GM12878 (cell line): ENCODE measurements around the gene AP3D1. TPM values are rescaled to one million over a fixed set of nuclear protein-coding genes. Genes with fewer than 3 reads are reported as not detected.
A peak's percentile ranks its signal among the peaks of the same experiment; 100 is the strongest.

Source experiments
- ATAC-seq: fragments of 200-7000 bp; cut with Tn5 transposase; 3 replicates; pipeline ENCODE4 v1.9.1; 2020; ENCODE audit warnings: mild to moderate bottlenecking, moderate library complexity
- BruUV-seq: library from RNA; stranded (reverse); fragments of 400-500 nt; replicated peaks from 2 replicates; lab custom pipeline; 2021; lab: Mats Ljungman, UMichigan
- CTCF ChIA-PET: fragments of 300-600 bp; sonication (Branson Sonifier 250); formaldehyde crosslinking; extraction: SDS; loops from one replicate; lab custom pipeline; 2021; ENCODE audit warnings: inconsistent platforms; lab: Yijun Ruan, JAX
- POLR2A ChIA-PET: fragments of 350-600 bp; formaldehyde crosslinking; extraction: SDS; loops from one replicate; lab custom pipeline; 2021; ENCODE audit warnings: inconsistent platforms; lab: Charles Lee
- RAD21 ChIA-PET: fragments of 300-600 bp; sonication (Branson Sonifier 250); formaldehyde crosslinking; loops from one replicate; lab custom pipeline; 2023; ENCODE audit warnings: antibody characterized with exemption; ENCODE audit not compliant: unreplicated experiment; lab: Charles Lee
- SMC1A ChIA-PET: fragments of 300-600 bp; sonication (Branson Sonifier 250); formaldehyde crosslinking; loops from one replicate; lab custom pipeline; 2023; ENCODE audit not compliant: unreplicated experiment, uncharacterized antibody; lab: Charles Lee
- DNase-seq: peaks from one replicate; pipeline ENCODE4 v3.0.0-alpha.2; 2011; ENCODE audit warnings: low read depth, low spot score
- FAIRE-seq: peaks from 3 replicates; lab custom pipeline; 2011; peaks lifted over from hg19 to GRCh38; lab: Jason Lieb, UNC
- H2AFZ ChIP-seq: 2 replicates; pipeline ENCODE4 v1.6.0; 2011; ENCODE audit warnings: low read depth, low read length, control low read depth; ENCODE audit not compliant: control insufficient read depth
- H3K27ac ChIP-seq: 2 replicates; pipeline ENCODE4 v1.5.1; 2011; ENCODE audit warnings: control low read depth; ENCODE audit not compliant: control insufficient read depth, insufficient read depth
- H3K27me3 ChIP-seq, 2 experiments: replicated peaks in 1 of 2; 2 replicates each; pipeline versions ENCODE4 v1.6.0 to v1.6.1; 2011; ENCODE audit warnings: low read length in 1 of 2; ENCODE audit not compliant: control insufficient read depth in 2 of 2, insufficient read depth in 2 of 2
- H3K36me3 ChIP-seq, 2 experiments: 2 replicates each; pipeline ENCODE4 v1.5.1; 2011; ENCODE audit warnings: low read length in 1 of 2; ENCODE audit not compliant: control insufficient read depth in 2 of 2, insufficient read depth in 2 of 2
- H3K4me1 ChIP-seq: 2 replicates; pipeline ENCODE4 v1.6.1; 2011; ENCODE audit warnings: mild to moderate bottlenecking, low read length, moderate library complexity, mixed read lengths; ENCODE audit not compliant: control insufficient read depth, insufficient read depth
- H3K4me2 ChIP-seq: 2 replicates; pipeline ENCODE4 v1.6.0; 2011; ENCODE audit warnings: control low read depth; ENCODE audit not compliant: control insufficient read depth, insufficient read depth
- H3K4me3 ChIP-seq: fragments of 200-600 bp; sonication (generic); 2 replicates; pipeline ENCODE4 v1.5.1; 2016
- H3K79me2 ChIP-seq: 2 replicates; pipeline ENCODE4 v1.6.0; 2011; ENCODE audit warnings: low read length; ENCODE audit not compliant: control insufficient read depth, insufficient read depth
- H3K9ac ChIP-seq: 2 replicates; pipeline ENCODE4 v1.8.0; 2011; ENCODE audit warnings: low read length, control low read depth, mixed read lengths; ENCODE audit not compliant: control insufficient read depth, insufficient read depth
- H3K9me3 ChIP-seq: replicated peaks from 3 replicates; pipeline ENCODE4 v1.5.1; 2011; ENCODE audit warnings: mild to moderate bottlenecking, low read length; ENCODE audit not compliant: control insufficient read depth, insufficient read depth
- H4K20me1 ChIP-seq: 2 replicates; pipeline ENCODE4 v1.6.0; 2011; ENCODE audit not compliant: control insufficient read depth, insufficient read depth
- ATF7 ChIP-seq: fragments of 450-650 bp; IDR thresholded peaks from 2 replicates; pipeline ENCODE4 v1.6.1; 2016; ENCODE audit warnings: low read depth, mild to moderate bottlenecking
- BACH1 ChIP-seq: fragments of 450-650 bp; IDR thresholded peaks from 2 replicates; pipeline ENCODE4 v1.6.1; 2017; ENCODE audit warnings: mild to moderate bottlenecking, borderline replicate concordance
- E2F8 ChIP-seq: fragments of 450-650 bp; IDR thresholded peaks from 2 replicates; pipeline ENCODE4 v1.6.1; 2018; ENCODE audit warnings: mild to moderate bottlenecking, low read depth, moderate library complexity; ENCODE audit not compliant: partially characterized antibody
- EGR1 ChIP-seq, 2 experiments: IDR thresholded peaks; 1 replicate in 1 of 2; 2 replicates in 1 of 2; pipeline ENCODE4 v1.6.1; 2011 to 2012; ENCODE audit warnings: low read depth in 2 of 2, low read length in 2 of 2, borderline replicate concordance in 1 of 2, mild to moderate bottlenecking in 1 of 2, moderate library complexity in 1 of 2
- MEF2A ChIP-seq: IDR thresholded peaks from 2 replicates; pipeline ENCODE4 v1.6.1; 2011; ENCODE audit warnings: low read depth, mild to moderate bottlenecking, low read length, moderate library complexity; ENCODE audit not compliant: insufficient read depth
- NFYA ChIP-seq: IDR thresholded peaks from 2 replicates; pipeline ENCODE4 v1.6.1; 2011; ENCODE audit warnings: low read depth, mild to moderate bottlenecking, low read length, improper control_type of control experiment, borderline replicate concordance
- NFYB ChIP-seq: IDR thresholded peaks from 2 replicates; pipeline ENCODE4 v1.6.1; 2011; ENCODE audit warnings: low read depth, mild to moderate bottlenecking, low read length, improper control_type of control experiment, moderate library complexity; ENCODE audit not compliant: insufficient read depth
- NR2F1 ChIP-seq: fragments of 450-650 bp; conservative IDR thresholded peaks from 2 replicates; pipeline ENCODE4 v1.6.1; 2017; ENCODE audit warnings: mild to moderate bottlenecking
- PAX5 ChIP-seq: IDR thresholded peaks from 2 replicates; pipeline ENCODE4 v1.6.1; 2011; ENCODE audit warnings: low read depth, low read length, borderline replicate concordance
- POU2F2 ChIP-seq: IDR thresholded peaks from 3 replicates; pipeline ENCODE4 v1.6.1; 2011; ENCODE audit warnings: low read depth, mild to moderate bottlenecking, low read length, borderline replicate concordance
- RAD51 ChIP-seq: fragments of 450-650 bp; IDR thresholded peaks from 2 replicates; pipeline ENCODE4 v1.6.1; 2016; ENCODE audit warnings: moderate library complexity, mild to moderate bottlenecking, inconsistent platforms
- RELB ChIP-seq: fragments of 450-650 bp; IDR thresholded peaks from 2 replicates; pipeline ENCODE4 v1.6.1; 2017; ENCODE audit warnings: low read depth, mild to moderate bottlenecking, moderate library complexity
- YY1 ChIP-seq: IDR thresholded peaks from 2 replicates; pipeline ENCODE4 v1.6.1; 2011; ENCODE audit warnings: low read depth, mild to moderate bottlenecking, low read length
- ZBED1 ChIP-seq: IDR thresholded peaks from 2 replicates; pipeline ENCODE4 v1.6.1; 2016; ENCODE audit warnings: borderline replicate concordance
- ZBTB33 ChIP-seq: fragments of 450-650 bp; IDR thresholded peaks from 2 replicates; pipeline ENCODE4 v1.6.1; 2017; ENCODE audit warnings: mild to moderate bottlenecking
- ZNF207 ChIP-seq: fragments of 450-650 bp; IDR thresholded peaks from 2 replicates; pipeline ENCODE4 v1.6.1; 2014; ENCODE audit warnings: antibody characterized with exemption, mild to moderate bottlenecking, borderline replicate concordance
- ZNF622 ChIP-seq: fragments of 450-650 bp; IDR thresholded peaks from 2 replicates; pipeline ENCODE4 v1.6.1; 2017; ENCODE audit warnings: mild to moderate bottlenecking, inconsistent platforms
- WGBS: methylation state at CpG from one replicate; pipeline ENCODE4 v1.1.6; 2016; ENCODE audit warnings: low lambda C conversion rate; ENCODE audit not compliant: insufficient replicate concordance, insufficient coverage; ENCODE audit errors: missing lambda C conversion rate; 5-methylcytosine and 5-hydroxymethylcytosine counted together
- in situ Hi-C: fragments of 300-500 bp; cut with MboI; formaldehyde crosslinking; loops from 9 replicates; pipeline ENCODE4 v1.14.3; 2018; ENCODE audit warnings: mixed read lengths
- intact Hi-C: fragments of 100-400 bp; cut with micrococcal nuclease; formaldehyde crosslinking; loops from one replicate; pipeline ENCODE4 v1.14.2; 2022; ENCODE audit not compliant: unreplicated experiment
- polyA plus RNA-seq, 11 experiments: library from polyadenylated mRNA; depleted of rRNA in 4 of 11; unstranded in 6 of 11; stranded (reverse) in 5 of 11; fragments of >200 nt; fragmentation: Nextera tagmentation in 4 of 11; fragmentation: Illumina TruSeq in 1 of 11; extraction: Ambion mirVana in 4 of 11; extraction: Trizol in 1 of 11; gene quantifications; 1 replicate in 1 of 11; 2 replicates in 10 of 11; pipeline versions ENCODE4 v1.2.1 to v1.2.3, GENCODE V29; 2011 to 2016; ENCODE audit warnings: inconsistent platforms in 2 of 11, missing spikeins in 2 of 11, low read depth in 1 of 11
- total RNA-seq, 4 experiments: library from RNA; depleted of rRNA in 3 of 4; stranded (reverse); fragments of >200 nt in 3 of 4; fragmentation: Illumina TruSeq in 1 of 4; extraction: Trizol in 1 of 4; gene quantifications; 2 replicates each; pipeline versions ENCODE4 v1.2.1 to v1.2.3, GENCODE V29; 2013 to 2021

AP3D1 gene
- total and polyA plus RNA-seq, 10 of the 15 experiments (the other 5 are each of a cell fraction or from before 2014, with no cell fraction given) = 1.5 to 108 (median 59.1) TPM

GRCh38 chr19:2167896-2168618, 16.7 kb upstream of the AP3D1 start:
- RAD21 ChIA-PET = interaction anchor here (1.3 to 3.0 kb wide), 13 partner anchors 12 to 394 kb away, joined by 3 to 22 read pairs (median 4); partner anchors contain the start of genes AP3D1 and GADD45B
- Histone ChIP-seq H3K79me2 (peaks cover 93% of the 10 kb centered on the region), H3K9ac (peak overlapping the region; percentile 77), H3K27ac (peak overlapping the region; percentile 74), H3K4me1 (peaks cover 49% of the 10 kb centered on the region), H3K4me3 (peak overlapping the region; percentile 92), H3K36me3 (peaks cover 0 to 2% of the 10 kb centered on the region in 2 experiments; a peak in 2 of 4 replicates), H3K4me2 (peak overlapping the region; percentile 94), H2AFZ (no peak overlapping the region), H3K9me3 (no peaks in the 10 kb centered on the region), H3K27me3 (no peaks in the 10 kb centered on the region), H4K20me1 (no peaks in the 10 kb centered on the region)
- DNase-seq (peak; percentile 87), ATAC-seq (peak; percentile 50), FAIRE-seq (peak; percentile 88)
- SMC1A ChIA-PET = interaction anchor here (0.6 to 6.5 kb wide), 6 partner anchors 9 to 224 kb away, joined by 3 to 41 read pairs (median 4); no protein-coding TSS in a partner anchor
- CTCF ChIA-PET = interaction anchor here (1.1 kb wide), 1 partner anchor 10 kb away, joined by 3 read pairs; no protein-coding TSS in a partner anchor
- intact Hi-C loops = loop anchor here (5.0 to 10.0 kb wide), 3 partner anchors 81 to 457 kb away; no protein-coding TSS in a partner anchor
- in situ Hi-C loops = no loop called here
- WGBS = under 1% methylated on average over 16 of the region's 16 CpGs
- BruUV-seq = TSS peak; percentile 91
- POLR2A ChIA-PET = interaction anchor here (0.5 to 3.4 kb wide), 13 partner anchors 14 to 958 kb away, joined by 3 to 16 read pairs (median 4); partner anchors contain the start of gene LSM7
- TF ChIP-seq POU2F2 (peak; percentile 40; the same call in 1 of the 3 replicates), NFYA (no peak), EGR1 (IDR thresholded peaks at IDR 0.05; ENCODE audit: borderline replicate concordance in 1 of 2, low read depth in 2 of 2, low read length in 2 of 2) (peak in 1 of 2 experiments; percentile 85; a peak in 2 of 3 replicates), ATF7 (peak; percentile 7; the same call in 1 of the 2 replicates), ZBED1 (peak; percentile 74; the same call in 1 of the 2 replicates), ZBTB33 (no peak), E2F8 (no peak), NFYB (no peak), YY1 (no peak), ZNF622 (no peak), MEF2A (peak; percentile 92), RELB (no peak), NR2F1 (peak; percentile 81), RAD51 (peak; percentile 58), PAX5 (peak; percentile 62; the same call in 1 of the 2 replicates), BACH1 (peak; percentile 34; the same call in 1 of the 2 replicates), ZNF207 (no peak)
